Fibroblast of skin of left biceps (primary cell): ENCODE data around the gene DDX21.
"Not testable (repeated sequence)": the region's sequence is repeated elsewhere in the genome, so short reads cannot be mapped to it uniquely, and the experiment has no call there.

Experiments used
- DNase-seq, 2 experiments: peaks; one replicate each; pipeline ENCODE4 v3.0.0-alpha.2; 2013; ENCODE audit warnings: low read depth in 2 of 2

Gene DDX21

GRCh38 chr10:68988530-68989316 is 32.8 kb downstream of the DDX21 start, which contains the start of gene KIFBP:
Gene KIFBP (plus strand): TSS chr10:68988803. CDS start chr10:68988833, 30 bp downstream.
- DNase-seq: peak; percentile 94

GRCh38 chr10:68989317-68989990 is 33.5 kb downstream of the DDX21 start:
- DNase-seq: no peak

GRCh38 chr10:68992636-68993440 is 36.9 kb downstream of the DDX21 start:
- DNase-seq: peak; percentile 45 to 58

GRCh38 chr10:68997211-68997610 is 41.2 kb downstream of the DDX21 start:
- no peak for DNase-seq

GRCh38 chr10:69004821-69005220 is 48.9 kb downstream of the DDX21 start:
- DNase-seq: peak; percentile 15 to 21

GRCh38 chr10:69005704-69006485 is 49.9 kb downstream of the DDX21 start:
- no peak for DNase-seq

- DNase-seq: no peak
These were observed 51.3 kb downstream of the DDX21 start for GRCh38 chr10:69007260-69007659.

- DNase-seq: peak; percentile 37 to 58
These were observed 53.4 kb downstream of the DDX21 start for GRCh38 chr10:69009360-69009759.

GRCh38 chr10:69010151-69010640 is 54.2 kb downstream of the DDX21 start:
- DNase-seq: no peak

GRCh38 chr10:69012778-69013177 is 56.8 kb downstream of the DDX21 start:
- not testable (repeated sequence) for DNase-seq

GRCh38 chr10:69014171-69014570 is 58.2 kb downstream of the DDX21 start:
- no peak for DNase-seq

- no peak for DNase-seq
These were observed 62.6 kb downstream of the DDX21 start for GRCh38 chr10:69018613-69019012.

- DNase-seq: no peak
These were observed 66.6 kb downstream of the DDX21 start for GRCh38 chr10:69022611-69023010.

- no peak for DNase-seq
These were observed 69.5 kb downstream of the DDX21 start for GRCh38 chr10:69025370-69025896.

- DNase-seq: no peak
These were observed 77.3 kb downstream of the DDX21 start for GRCh38 chr10:69033256-69033655.
